K562 (cell line): ENCODE results near the gene GAS2L1. TPM values are rescaled to one million over a fixed set of nuclear protein-coding genes. Genes with fewer than 3 reads are reported as not detected.

ENCODE experiments used
- ARID1B ChIP-seq: fragments of 450-650 bp; IDR thresholded peaks from 2 replicates; pipeline ENCODE4 v1.6.1; 2016; ENCODE audit warnings: antibody characterized with exemption, mild to moderate bottlenecking, inconsistent platforms
- ARID3A ChIP-seq: IDR thresholded peaks from 2 replicates; pipeline ENCODE4 v1.6.1; 2012; ENCODE audit warnings: low read depth, low read length, improper control_type of control experiment, borderline replicate concordance
- CTBP1 ChIP-seq: fragments of 450-650 bp; IDR thresholded peaks from 2 replicates; pipeline ENCODE4 v1.6.1; 2016; ENCODE audit warnings: borderline replicate concordance
- DNMT1 ChIP-seq: fragments of 450-650 bp; IDR thresholded peaks from 2 replicates; pipeline ENCODE4 v1.6.1; 2016; ENCODE audit warnings: antibody characterized with exemption, mild to moderate bottlenecking
- ERF ChIP-seq: fragments of 450-650 bp; formaldehyde crosslinking; IDR thresholded peaks from 2 replicates; pipeline ENCODE4 v1.4.0; 2020; ENCODE audit warnings: mild to moderate bottlenecking, mixed read lengths
- HCFC1 ChIP-seq: IDR thresholded peaks from 2 replicates; pipeline ENCODE4 v1.6.1; 2012; ENCODE audit warnings: low read depth, low read length, improper control_type of control experiment
- MITF ChIP-seq: IDR thresholded peaks from 2 replicates; pipeline ENCODE4 v1.6.1; 2014; ENCODE audit warnings: antibody characterized with exemption
- NFIC ChIP-seq: fragments of 450-650 bp; IDR thresholded peaks from 2 replicates; pipeline ENCODE4 v1.6.1; 2017; ENCODE audit warnings: mild to moderate bottlenecking, inconsistent platforms
- PML ChIP-seq: IDR thresholded peaks from 2 replicates; pipeline ENCODE4 v1.6.1; 2012; ENCODE audit warnings: low read length, inconsistent platforms
- RAD51 ChIP-seq: fragments of 450-650 bp; IDR thresholded peaks from 2 replicates; pipeline ENCODE4 v1.7.1; 2016; ENCODE audit warnings: low read depth, mild to moderate bottlenecking, borderline replicate concordance
- RB1 ChIP-seq: fragments of 450-650 bp; IDR thresholded peaks from 2 replicates; pipeline ENCODE4 v1.6.1; 2017; ENCODE audit warnings: low read depth, mild to moderate bottlenecking
- RBFOX2 ChIP-seq: fragments of 200-400 bp; formaldehyde crosslinking; IDR thresholded peaks from 2 replicates; pipeline ENCODE4 v1.6.1; 2017; ENCODE audit warnings: low read depth, mild to moderate bottlenecking, low read length, moderate library complexity
- SNIP1 ChIP-seq: fragments of 450-650 bp; IDR thresholded peaks from 2 replicates; pipeline ENCODE4 v1.7.1; 2017; ENCODE audit warnings: low read depth, mild to moderate bottlenecking
- SRSF7 ChIP-seq: fragments of 200-400 bp; formaldehyde crosslinking; optimal IDR thresholded peaks from 2 replicates; pipeline ENCODE3; 2017; ENCODE audit warnings: mild to moderate bottlenecking, low read depth, low read length
- SRSF9 ChIP-seq: fragments of 200-400 bp; formaldehyde crosslinking; IDR thresholded peaks from 2 replicates; pipeline ENCODE4 v1.6.1; 2017; ENCODE audit warnings: low read depth, low read length, borderline replicate concordance
- TAF9B ChIP-seq: fragments of 450-650 bp; IDR thresholded peaks from 2 replicates; pipeline ENCODE4 v1.6.1; 2018; ENCODE audit warnings: mild to moderate bottlenecking; ENCODE audit not compliant: partially characterized antibody
- WHSC1 ChIP-seq: IDR thresholded peaks from one replicate; pipeline ENCODE4 v1.6.1; 2012; ENCODE audit warnings: low read length, control low read depth, inconsistent platforms
- XRCC3 ChIP-seq: fragments of 450-650 bp; IDR thresholded peaks from 2 replicates; pipeline ENCODE4 v1.6.1; 2017; ENCODE audit warnings: mild to moderate bottlenecking, moderate library complexity
- ZNF583 ChIP-seq: fragments of 250-450 bp; sonication (Bioruptor Pico); IDR thresholded peaks from 2 replicates; pipeline ENCODE4 v1.4.0; 2020
- polyA plus RNA-seq, 8 experiments: library from polyadenylated mRNA; depleted of rRNA in 4 of 8; stranded (reverse) in 5 of 8; unstranded in 3 of 8; fragments of >200 nt; fragmentation: Nextera tagmentation in 2 of 8; fragmentation: Illumina TruSeq in 1 of 8; extraction: Ambion mirVana in 2 of 8; extraction: Trizol in 1 of 8; gene quantifications; 2 replicates each; pipeline versions ENCODE4 v1.2.1 to v1.2.3, GENCODE V29; 2011 to 2014; ENCODE audit warnings: inconsistent platforms in 1 of 8, missing spikeins in 1 of 8
- total RNA-seq, 7 experiments: library from RNA; depleted of rRNA in 6 of 7; stranded (reverse); fragments of >200 nt in 6 of 7; fragmentation: Illumina TruSeq in 2 of 7; extraction: Trizol in 2 of 7; gene quantifications; 2 replicates each; pipeline versions ENCODE4 v1.2.1 to v1.2.3, GENCODE V29; 2011 to 2021; ENCODE audit warnings: low replicate concordance in 1 of 7
- TF ChIP-seq, protein P1 (sequence below): sonication (generic); formaldehyde crosslinking; IDR thresholded peaks from 2 replicates; pipeline ENCODE4 v1.8.0; 2022; ENCODE audit warnings: mild to moderate bottlenecking, missing genetic modification reagents
- TF ChIP-seq, protein P2 (sequence below), 2 experiments: IDR thresholded peaks; 2 replicates each; pipeline ENCODE4 v1.6.1; 2011; ENCODE audit warnings: borderline replicate concordance in 1 of 2, control low read depth in 1 of 2, low read depth in 1 of 2, low read length in 1 of 2, mild to moderate bottlenecking in 1 of 2, mixed read lengths in 1 of 2, moderate library complexity in 1 of 2; ENCODE audit not compliant: insufficient read depth in 1 of 2, insufficient read length in 1 of 2, poor library complexity in 1 of 2, severe bottlenecking in 1 of 2; ENCODE audit errors: extremely low read depth in 1 of 2

GAS2L1 gene
- total and polyA plus RNA-seq, 9 of the 15 experiments (the other 6 are each of a cell fraction or from before 2014, with no cell fraction given), result 0.56 to 19.7 (median 3.2) TPM

GRCh38 chr22:29267858-29268510 lies 38.5 kb upstream of the GAS2L1 start, which contains the start of the genes EWSR1 and RHBDD3 (continued):
- TF ChIP-seq, protein P1, sequence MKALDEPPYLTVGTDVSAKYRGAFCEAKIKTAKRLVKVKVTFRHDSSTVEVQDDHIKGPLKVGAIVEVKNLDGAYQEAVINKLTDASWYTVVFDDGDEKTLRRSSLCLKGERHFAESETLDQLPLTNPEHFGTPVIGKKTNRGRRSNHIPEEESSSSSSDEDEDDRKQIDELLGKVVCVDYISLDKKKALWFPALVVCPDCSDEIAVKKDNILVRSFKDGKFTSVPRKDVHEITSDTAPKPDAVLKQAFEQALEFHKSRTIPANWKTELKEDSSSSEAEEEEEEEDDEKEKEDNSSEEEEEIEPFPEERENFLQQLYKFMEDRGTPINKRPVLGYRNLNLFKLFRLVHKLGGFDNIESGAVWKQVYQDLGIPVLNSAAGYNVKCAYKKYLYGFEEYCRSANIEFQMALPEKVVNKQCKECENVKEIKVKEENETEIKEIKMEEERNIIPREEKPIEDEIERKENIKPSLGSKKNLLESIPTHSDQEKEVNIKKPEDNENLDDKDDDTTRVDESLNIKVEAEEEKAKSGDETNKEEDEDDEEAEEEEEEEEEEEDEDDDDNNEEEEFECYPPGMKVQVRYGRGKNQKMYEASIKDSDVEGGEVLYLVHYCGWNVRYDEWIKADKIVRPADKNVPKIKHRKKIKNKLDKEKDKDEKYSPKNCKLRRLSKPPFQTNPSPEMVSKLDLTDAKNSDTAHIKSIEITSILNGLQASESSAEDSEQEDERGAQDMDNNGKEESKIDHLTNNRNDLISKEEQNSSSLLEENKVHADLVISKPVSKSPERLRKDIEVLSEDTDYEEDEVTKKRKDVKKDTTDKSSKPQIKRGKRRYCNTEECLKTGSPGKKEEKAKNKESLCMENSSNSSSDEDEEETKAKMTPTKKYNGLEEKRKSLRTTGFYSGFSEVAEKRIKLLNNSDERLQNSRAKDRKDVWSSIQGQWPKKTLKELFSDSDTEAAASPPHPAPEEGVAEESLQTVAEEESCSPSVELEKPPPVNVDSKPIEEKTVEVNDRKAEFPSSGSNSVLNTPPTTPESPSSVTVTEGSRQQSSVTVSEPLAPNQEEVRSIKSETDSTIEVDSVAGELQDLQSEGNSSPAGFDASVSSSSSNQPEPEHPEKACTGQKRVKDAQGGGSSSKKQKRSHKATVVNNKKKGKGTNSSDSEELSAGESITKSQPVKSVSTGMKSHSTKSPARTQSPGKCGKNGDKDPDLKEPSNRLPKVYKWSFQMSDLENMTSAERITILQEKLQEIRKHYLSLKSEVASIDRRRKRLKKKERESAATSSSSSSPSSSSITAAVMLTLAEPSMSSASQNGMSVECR, result peak; percentile 37
- TF ChIP-seq NFIC, result no peak
- TF ChIP-seq SRSF7, result peak; percentile 42
- TF ChIP-seq ZNF583 (CRISPR knock-in tag), result 0 out of 2 replicates have a peak, but pooled peaks have one; percentile 14
- TF ChIP-seq RB1, result peak; percentile 53; the same call in 1 of the 2 replicates
- TF ChIP-seq, protein P2, sequence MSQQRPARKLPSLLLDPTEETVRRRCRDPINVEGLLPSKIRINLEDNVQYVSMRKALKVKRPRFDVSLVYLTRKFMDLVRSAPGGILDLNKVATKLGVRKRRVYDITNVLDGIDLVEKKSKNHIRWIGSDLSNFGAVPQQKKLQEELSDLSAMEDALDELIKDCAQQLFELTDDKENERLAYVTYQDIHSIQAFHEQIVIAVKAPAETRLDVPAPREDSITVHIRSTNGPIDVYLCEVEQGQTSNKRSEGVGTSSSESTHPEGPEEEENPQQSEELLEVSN (IDR thresholded peaks at IDR 0.05; ENCODE audit: borderline replicate concordance in 1 of 2, extremely low read depth in 1 of 2, insufficient read depth in 1 of 2, insufficient read length in 1 of 2, low read depth in 1 of 2, low read length in 1 of 2, poor library complexity in 1 of 2, severe bottlenecking in 1 of 2), result peak; percentile 31 to 73
- TF ChIP-seq SRSF9, result no peak
- TF ChIP-seq TAF9B, result peak; percentile 85
- TF ChIP-seq CTBP1, result peak; percentile 49; the same call in 1 of the 2 replicates
- 0 out of 2 replicates have a peak, but pooled peaks have one; percentile 47 for TF ChIP-seq MITF
- TF ChIP-seq DNMT1, result no peak
- TF ChIP-seq SNIP1, result no peak
- no peak for TF ChIP-seq WHSC1
- TF ChIP-seq ARID1B, result peak; percentile 61
- TF ChIP-seq ARID3A, result no peak
- peak; percentile 47; the same call in 1 of the 2 replicates for TF ChIP-seq PML
- TF ChIP-seq RBFOX2, result peak; percentile 98
- no peak for TF ChIP-seq HCFC1
- TF ChIP-seq XRCC3, result no peak
- TF ChIP-seq RAD51, result peak; percentile 36; the same call in 1 of the 2 replicates
- TF ChIP-seq ERF (CRISPR knock-in tag), result no peak
